Measurements from ENCODE around the gene FNDC3B. TPM values are rescaled to one million over a fixed set of nuclear protein-coding genes. Genes with fewer than 3 reads are reported as not detected.

FNDC3B gene
- total RNA-seq, 1 donor from 2014 or later, result 19.3 TPM

DNA sequence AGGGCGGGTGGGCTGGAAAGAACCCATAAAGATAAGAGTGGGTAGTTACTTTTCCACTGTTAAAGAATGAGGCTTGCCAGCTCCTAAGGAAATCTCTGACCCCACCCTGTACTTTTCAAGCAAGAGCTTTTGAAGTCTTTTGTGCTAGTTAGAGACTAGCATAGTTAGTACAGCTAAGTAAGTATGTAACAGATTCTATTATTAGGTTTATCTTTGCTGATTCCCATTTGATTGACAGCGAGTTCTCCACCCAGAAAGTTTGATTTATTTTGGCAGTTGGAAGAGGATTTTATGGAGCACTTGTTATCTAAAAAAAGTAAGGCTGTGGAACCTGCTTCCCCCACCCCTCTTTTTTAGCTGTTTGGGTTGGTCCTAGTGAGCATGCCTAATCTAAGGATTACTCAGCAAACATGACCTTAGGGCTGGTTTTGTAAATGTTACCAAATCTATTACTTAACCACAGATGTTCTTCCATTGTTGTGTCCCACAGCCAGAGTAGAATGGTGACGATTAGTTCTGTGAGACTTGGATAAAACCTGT, 57.6 kb downstream of the FNDC3B start:
- DNase-seq, result no peak

DNA sequence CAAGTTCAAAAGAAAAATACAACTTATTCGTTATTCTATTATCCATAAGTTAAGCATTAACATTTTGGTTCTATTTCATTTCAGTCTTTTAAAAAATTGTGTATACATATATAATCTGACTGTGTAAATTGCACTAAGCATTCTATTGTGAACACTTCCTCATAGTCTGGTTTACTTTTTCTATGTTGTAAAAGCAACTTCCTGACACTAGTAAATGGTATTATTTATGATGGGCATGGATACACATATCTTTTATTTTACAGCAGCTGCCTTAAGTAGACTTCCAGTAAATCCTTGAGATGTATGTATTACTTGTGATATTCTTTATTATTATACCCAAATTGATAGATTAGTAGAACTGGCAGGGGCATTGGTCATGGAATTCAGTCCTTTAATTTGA, 58.2 kb downstream of the FNDC3B start:
- no peak for DNase-seq

DNA sequence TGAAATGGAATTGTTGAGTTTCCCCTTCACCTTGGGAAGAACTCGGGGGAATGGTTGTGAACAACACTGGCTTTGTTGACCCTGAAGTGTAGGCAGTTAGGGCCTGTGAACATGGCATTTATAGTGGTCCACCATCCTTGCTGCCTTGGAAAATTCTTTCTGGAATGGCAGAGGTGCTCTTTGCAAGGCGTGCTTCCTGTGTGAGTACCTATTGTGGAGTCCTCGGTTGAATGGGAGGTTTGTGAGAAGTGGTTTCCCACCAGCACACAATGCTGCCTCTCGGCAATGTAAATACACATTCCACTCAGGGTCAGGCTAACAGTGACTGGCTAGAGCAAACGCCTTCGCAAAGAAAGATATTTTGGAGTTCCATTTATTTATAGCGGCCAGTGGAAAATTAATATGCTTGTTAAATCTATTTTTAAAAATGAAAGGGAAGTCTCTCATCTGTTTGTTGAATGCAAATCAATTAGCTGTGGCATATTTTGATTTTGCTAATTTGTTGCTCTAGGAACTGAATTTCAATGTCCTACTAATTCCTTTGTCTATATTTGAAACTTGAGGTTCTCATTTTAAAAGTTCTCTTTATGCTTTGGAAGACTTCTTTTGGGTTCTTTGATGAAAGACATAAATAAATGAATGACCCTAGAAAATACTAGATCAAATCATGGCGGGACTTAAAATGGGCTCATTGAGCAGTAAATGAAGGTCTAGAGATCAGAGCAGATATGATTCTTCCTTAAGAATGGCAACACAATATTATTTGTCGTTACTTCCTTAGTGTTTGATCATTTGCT, 59.5 kb downstream of the FNDC3B start:
- no peak for DNase-seq

DNA sequence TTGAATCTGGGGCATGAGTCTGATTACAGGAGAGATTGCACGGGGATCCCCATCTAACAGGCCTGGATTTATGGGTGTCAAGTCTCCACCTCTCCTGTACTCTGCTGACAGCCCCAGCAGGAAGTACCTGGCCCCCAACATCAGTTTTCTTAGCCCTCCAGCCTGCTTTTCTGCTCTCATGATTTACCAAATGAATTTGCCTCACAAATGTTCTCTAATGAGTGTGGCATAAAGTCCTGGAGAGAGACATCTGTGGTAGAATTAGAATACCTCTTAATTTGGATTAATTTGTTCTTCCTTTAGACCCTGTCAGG, 60.1 kb downstream of the FNDC3B start:
- DNase-seq, result no peak

DNA sequence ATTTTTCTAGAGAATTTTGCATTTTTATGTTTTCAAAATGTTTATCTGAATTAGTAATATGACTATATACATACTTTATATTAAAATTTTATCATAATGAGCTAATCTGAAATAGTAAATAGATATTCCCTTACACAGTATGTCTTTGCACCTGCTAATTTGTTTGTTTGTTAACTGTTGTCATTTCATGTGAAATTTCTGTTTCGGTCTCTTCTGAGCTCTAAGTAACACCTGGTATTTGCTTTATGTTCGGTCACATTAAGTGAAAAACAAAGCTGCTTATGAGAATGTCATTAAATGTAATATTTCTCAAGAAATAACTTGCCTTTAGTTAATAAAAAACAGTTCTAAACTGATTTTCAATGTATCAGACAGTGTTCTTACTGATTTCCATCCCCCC, 61.1 kb downstream of the FNDC3B start:
- DNase-seq, result no peak

DNA sequence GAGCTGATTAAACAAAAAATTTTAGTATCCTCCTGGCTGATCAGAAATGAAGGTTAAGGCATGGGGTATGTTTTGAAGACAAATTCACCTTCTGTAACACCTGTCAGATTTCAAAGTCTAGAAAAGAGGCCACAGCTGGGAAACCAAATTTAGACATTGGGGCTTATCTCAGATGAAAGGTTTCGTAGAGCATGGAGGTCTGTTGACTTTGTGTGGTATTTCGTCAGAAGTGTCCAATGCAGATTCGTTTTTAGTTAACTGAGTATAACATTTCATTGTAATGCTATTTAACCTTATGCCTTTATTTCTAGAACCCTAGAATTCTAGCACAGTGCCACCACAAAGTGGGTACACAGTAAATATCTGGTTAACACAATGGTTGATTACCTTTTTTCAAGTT, 61.7 kb downstream of the FNDC3B start:
- no peak for DNase-seq

DNA sequence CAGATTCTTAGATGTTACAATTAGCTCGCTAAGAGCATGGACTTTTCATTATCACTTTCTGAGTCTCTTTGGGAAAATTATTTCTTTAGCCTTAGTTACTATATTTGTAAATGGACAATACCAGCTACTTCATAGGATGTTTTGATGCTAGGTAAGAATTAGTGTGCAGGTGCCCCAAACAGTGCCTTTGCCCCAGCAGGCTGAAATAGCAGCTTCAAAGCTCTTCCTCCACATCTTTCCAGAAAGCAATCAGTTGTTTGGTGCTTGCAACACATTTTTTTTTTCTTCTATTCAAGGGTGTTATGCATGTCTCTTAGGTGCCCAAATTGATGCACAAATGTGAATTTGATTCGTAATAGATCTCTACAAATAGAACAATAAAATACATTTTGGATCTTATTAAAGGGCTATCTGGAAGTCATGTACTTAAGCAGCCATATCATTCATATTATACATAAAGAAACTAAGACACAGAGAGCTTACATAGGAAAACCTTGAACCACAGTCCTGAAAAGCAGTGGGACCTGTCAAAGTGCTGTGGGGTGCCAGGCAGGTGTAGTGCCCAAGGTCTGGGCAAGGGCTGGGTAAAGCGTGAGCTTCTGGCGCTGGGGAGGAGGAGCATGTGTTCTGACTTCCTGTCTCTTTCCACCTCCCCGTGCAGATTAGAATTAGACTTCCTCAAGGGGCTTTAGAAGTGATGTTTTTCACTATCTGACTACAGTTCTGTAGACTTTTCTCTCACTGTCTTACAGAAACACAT, 62.9 kb downstream of the FNDC3B start:
- no peak for DNase-seq

DNA sequence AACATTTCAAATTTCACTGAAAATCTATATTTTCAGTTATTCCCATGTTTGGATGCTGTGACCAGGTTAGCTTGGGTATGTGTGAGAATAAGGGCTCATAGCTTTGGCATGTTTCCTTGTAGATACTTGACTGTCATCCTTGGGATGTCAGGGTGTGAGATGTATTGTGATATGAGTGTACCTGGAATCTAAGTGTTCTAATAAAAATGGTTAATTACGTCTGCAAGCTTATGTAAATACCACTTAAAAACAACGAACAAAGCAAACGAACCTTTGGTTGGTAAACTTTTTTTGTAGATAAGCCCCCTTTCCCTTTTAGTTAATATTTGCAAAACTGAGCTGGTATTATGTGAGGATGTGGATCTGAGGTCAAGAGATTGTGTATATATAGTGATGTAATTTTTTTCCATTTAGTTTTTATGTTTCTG, 63.5 kb downstream of the FNDC3B start:
- no peak for DNase-seq

DNA sequence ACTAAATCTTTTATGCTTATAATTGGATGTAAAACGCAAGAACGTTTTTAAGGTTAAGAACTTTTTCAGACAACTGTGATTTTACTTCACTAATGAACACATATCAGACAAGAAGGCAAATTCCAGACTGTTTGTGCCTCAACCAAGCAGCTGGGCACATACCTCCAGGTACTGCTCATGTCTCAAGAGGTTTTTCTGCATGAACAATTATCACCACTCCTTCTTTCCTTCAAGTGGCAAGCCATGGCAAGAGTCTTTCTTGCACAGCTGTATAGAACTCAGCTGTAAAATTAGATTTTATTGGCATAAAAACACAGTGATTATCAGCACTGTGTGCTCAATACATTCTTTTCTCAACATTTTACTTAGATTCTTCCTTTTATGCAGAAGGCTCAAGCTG, 64.3 kb downstream of the FNDC3B start:
- DNase-seq, result no peak

DNA sequence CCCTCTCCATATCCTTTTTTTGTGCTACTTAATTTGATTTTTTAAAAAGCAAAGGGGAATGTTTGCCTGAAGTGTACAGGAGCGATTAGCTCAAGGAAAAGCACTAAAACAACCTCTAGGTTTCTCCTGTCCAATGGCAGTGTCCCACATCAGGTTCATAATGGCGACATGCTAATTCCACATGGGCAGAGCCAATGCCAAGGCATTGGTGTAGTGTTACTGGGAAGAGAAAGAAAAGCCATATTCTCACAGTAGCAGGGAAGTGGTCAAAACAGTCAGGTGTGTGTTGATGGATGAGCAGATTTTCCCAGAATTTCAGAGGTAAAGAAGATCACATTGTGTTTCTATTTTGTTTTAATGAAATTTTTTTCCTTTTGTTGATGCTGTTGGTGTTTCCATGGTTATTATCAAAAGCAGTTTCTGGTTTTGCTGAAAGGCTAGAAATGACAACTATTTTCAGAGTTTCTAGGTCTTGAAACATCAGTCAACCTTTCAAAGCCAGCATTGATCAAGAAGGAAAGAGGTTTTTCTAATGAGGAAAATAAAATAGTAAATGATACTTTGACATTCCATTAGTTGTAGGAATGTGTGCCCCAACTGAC, 65.2 kb downstream of the FNDC3B start:
- DNase-seq, result no peak

DNA sequence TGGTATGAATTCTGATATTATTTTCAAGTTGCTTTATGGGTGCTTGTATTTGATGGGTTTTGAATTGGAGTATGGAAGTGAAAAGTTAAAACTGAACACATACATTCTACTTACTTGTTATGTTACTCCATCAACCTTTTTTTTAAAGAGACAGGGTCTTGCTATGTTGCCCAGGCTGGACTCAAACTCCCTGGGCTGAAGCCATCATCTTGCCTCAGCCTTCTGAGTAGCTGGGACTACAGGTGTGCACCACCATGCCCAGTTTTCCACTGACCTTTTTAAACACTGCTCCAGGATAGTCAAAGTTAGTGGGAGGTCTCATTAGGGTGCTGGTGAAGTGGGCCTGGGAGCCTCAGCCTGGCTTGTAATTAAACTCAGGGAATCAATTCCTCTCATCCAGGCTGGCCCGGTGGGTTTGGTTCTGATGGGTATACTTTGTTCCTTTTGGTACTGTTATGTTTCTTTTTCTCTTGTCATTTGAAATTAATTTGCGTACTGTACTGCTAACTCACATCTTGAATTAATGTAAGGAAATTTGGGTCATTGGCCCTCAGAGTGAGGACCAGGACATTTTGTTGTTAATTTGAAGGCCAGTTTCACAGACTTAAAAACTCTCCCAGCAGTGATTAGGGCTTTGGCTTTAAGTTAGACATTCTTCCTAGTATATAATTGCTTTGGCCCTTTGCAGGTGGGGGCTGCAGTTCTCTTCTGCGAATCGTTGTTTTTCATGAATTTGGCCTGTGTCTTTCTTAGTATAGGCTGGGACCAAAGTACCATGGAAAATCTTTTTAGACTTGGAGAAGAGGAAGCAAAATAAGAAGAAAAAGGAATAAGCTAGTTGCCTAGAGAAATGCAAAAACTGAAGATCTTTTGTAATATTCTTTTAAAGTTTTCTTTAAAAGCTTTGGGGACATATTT, 66.9 kb downstream of the FNDC3B start:
- no peak for DNase-seq

DNA sequence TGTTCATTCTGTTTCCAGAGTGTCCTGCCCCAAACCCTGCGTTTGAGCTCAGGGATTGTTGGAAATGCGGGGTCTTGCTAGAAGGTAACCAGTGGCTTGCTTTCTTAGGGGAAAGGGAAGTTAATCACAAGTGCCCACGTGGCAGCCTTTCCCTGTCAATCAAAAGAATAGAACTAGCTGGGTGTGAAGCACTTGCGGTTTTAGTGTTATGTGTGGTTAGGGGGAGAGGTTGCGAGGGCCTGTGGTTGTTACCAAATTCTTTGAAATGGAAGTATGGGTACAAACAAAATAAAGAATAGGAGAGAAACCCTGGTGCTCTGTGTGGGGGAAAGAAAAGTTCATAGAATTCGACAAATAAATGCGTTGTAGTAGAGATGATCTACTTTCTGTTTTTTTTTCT, 67.6 kb downstream of the FNDC3B start:
- no peak for DNase-seq

DNA sequence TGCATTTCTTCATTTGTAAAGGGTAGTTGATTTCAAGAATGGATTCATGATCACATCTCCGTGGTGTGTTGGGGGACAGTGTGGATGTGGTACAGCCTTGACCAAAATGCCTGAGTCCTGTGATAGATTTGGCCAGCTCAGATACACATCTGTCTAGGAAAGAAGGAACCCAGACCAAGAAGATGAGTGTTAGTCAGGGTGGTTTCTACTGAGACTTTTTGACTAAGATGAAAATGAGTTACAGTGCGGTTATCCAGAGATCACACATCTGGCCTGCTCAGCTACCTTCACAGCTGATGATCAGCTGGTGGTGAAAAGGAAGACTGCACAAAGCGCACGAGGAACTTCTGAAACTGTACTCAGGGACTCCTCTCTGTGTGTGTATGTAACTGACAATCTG, 68.0 kb downstream of the FNDC3B start:
- no peak for DNase-seq

DNA sequence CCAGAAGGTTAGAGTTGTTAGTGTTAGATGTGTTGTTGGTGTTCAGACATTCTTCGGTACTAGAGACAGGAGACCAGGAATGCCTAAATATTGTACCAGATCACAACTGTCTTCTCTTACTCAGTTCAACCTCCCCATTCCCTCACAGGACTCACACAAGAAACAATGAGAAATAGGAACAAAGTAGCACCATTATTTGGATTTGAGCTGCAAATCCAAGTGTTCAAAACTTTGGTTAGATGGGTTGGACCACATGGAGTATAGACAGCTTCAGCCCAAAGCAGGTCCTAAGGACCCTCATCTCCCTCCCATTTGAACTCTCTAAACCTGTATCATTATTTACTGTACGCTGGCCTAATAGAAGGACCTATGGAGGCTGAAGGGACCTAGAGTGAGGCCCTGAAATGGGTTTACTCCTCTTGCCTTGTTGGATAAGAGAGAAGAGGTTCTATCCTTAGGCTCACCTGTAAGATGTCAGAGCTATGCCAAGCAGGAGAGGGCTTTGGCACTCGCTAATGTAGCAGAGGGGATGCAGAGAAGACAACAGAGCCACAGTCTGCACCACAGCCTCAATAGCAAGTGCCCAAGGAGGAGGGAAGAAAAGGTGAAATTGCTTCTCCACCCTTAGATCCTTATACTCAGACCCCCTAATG, 70.9 kb downstream of the FNDC3B start:
- no peak for DNase-seq

DNA sequence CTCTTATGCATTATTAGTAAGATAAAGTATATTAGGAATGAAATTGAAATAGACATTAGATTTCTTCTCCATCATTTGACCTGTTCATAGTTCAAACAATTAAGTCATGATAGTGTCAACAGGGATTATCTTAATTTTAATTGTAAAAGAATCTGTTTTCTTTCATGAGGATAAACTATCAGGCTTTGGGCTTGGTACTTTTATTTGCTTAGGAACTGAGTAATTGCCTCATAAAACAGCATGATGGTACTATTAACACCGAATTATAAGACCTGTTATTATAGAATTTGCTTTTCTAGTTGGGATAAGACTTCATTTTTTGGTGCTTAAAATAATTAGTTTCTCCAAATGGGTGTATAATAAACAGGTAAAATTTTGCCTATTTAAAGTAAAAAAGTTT, 71.8 kb downstream of the FNDC3B start:
- DNase-seq, result no peak

DNA sequence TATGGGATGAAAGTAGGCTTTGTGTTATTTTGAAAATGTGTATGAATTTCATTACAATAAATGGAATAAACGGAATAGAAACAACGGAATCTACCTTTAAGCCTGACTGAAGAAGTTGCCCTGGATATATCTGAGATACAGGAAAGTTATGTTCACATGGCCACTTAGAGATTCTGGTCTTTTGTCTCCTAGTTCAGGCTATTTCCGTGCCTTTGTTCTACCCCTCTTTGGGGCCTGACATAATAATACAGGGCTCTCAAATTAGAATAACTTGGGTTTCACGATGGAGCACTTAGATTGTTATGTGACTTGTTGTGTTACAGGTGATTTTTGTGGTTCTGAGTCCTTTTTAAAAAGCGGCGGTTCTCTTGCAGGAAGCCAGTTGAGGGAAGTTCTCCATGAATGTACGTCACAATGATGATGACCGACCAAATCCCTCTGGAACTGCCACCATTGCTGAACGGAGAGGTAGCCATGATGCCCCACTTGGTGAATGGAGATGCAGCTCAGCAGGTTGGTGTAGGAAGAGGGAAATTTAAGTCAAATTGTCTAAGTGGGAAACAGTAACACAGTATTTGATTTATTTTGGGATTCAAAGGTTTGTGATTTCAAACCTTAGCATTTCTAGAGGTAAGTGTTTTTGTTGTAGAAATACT, 72.8 kb downstream of the FNDC3B start:
- no peak for DNase-seq

DNA sequence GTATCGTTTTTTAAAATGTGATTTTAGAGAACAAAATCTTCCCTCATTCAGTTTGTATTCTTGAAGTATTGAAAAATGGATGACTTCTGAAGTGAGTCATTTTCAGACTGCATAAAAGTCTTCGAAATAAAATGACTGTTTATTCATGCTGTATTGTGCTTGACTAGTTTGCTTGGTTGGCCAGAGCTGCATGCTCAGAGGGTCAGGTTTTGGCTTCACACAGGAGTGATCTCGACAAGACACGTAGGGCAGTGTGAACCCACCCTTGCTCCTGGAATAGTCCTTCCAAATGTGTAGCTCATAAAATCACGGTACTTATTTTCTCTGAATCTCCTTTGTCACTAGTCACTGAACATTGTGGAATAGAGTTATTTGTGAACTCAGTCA, 73.3 kb downstream of the FNDC3B start:
- no peak for DNase-seq

DNA sequence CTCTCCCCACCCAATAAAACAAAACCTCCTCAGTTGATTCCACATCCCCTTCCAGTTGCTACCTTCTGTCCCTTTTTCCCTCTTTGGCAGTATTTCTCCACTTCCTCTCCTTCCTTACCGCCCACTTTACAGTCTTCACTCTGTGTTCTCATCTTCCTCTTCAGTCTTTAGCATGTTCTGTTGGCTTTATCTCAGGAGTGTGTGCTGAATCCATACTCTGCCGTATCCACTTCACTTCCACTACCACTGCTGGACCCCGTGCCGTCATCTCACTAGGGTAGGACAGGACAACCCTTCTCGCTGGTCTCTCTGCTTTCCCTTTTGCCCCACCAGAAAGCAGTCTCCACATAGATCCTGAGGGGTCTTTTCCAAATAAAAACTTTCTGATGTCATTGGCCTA, 74.3 kb downstream of the FNDC3B start:
- DNase-seq, result no peak

DNA sequence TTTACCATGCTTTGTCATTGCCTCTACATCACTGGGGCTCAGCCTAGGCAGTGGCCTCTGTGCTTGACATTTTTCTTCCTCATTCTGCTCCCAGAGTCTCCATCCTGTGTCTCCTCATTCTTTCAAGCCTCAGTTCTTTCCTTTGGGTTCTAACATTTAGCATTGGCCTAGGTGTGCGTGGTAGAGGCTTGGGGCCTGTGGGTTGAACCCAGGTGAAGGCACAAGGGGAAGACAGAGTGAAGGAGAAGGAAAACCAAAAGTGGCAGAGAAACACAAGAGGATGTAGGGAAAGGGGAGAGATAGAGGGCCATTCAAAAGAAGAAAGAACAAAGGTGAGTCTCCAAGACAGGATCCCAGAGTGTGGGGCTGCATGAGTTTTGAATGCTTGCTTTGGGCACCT, 75.7 kb downstream of the FNDC3B start:
- DNase-seq, result no peak

DNA sequence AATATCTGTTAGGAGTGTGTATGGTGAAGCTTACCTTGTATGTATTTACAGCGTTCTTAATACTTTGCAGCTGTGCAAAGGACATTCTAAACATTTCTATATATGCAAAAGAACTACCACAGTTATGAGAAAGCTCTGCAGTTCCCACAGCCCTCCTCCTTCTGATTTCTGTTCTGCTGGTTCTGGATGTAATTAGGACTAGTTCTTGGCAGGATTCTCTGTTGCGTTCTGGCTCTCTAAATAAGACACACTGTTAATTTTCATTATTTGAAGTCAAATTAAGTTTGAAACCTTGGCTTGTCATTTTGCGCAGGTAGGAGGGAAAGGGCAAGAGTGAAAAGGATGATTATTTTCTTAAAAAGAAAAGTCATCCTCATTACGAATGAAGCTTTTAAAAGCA, 76.4 kb downstream of the FNDC3B start:
- no peak for DNase-seq

DNA sequence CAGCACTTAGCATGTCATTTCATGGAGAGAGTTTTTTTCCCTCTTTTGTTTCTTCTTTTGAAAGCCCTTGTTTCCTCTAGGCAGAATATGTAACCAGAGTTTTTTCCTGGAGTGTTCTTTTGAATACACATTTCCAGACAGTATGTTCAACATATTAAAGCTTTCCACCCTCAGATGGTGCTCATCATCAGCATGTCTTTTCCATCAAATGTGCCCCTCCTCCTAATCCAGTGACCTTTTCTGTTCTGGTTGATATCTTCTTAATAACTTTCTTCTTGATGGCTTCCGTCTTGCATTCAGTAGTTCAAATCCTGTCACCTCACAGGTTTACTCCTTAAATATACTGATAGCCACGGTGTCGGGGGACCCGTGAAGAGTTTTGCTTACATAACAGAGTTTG, 78.6 kb downstream of the FNDC3B start:
- no peak for DNase-seq
